ENCODE data around the gene CCDC148. TPM values are rescaled to one million over a fixed set of nuclear protein-coding genes. Genes with fewer than 3 reads are reported as not detected.

CCDC148 gene
- total RNA-seq, 1 donor from 2014 or later: 1.2 TPM

- H3K27me3 ChIP-seq: no peaks in the 10 kb centered on the region
- H3K9me3 ChIP-seq: no peaks in the 10 kb centered on the region
- H3K27ac ChIP-seq: no peak overlapping the region
- no peak for TF ChIP-seq CTCF (IDR thresholded peaks at IDR 0.05)
- DNase-seq: no peak
- no peak for ATAC-seq
- H3K4me3 ChIP-seq: no peak overlapping the region
- no peaks in the 10 kb centered on the region for H3K36me3 ChIP-seq
- intact Hi-C loops (cut with DNase I): no loop called here
- no peaks in the 10 kb centered on the region for H3K4me1 ChIP-seq
Observed at GRCh38 chr2:158128168-158128973, 328.2 kb downstream of the CCDC148 start.

- no peak overlapping the region for H3K4me3 ChIP-seq
- H3K27ac ChIP-seq: no peak overlapping the region
- no peak for TF ChIP-seq CTCF (IDR thresholded peaks at IDR 0.05)
- intact Hi-C loops (cut with DNase I): no loop called here
- H3K27me3 ChIP-seq: no peaks in the 10 kb centered on the region
- H3K4me1 ChIP-seq: no peaks in the 10 kb centered on the region
- no peak for ATAC-seq
- no peaks in the 10 kb centered on the region for H3K9me3 ChIP-seq
- DNase-seq: no peak
- H3K36me3 ChIP-seq: no peaks in the 10 kb centered on the region
Observed at GRCh38 chr2:158127380-158127804, 329.2 kb downstream of the CCDC148 start.

GRCh38 chr2:158125756-158126498, 330.6 kb downstream of the CCDC148 start:
- no peak overlapping the region for H3K4me3 ChIP-seq
- no peak for ATAC-seq
- H3K9me3 ChIP-seq: no peaks in the 10 kb centered on the region
- no peak overlapping the region for H3K27ac ChIP-seq
- intact Hi-C loops (cut with DNase I): no loop called here
- no peak for TF ChIP-seq CTCF (IDR thresholded peaks at IDR 0.05)
- no peaks in the 10 kb centered on the region for H3K4me1 ChIP-seq
- H3K27me3 ChIP-seq: no peaks in the 10 kb centered on the region
- no peak for DNase-seq
- H3K36me3 ChIP-seq: no peaks in the 10 kb centered on the region

- no peaks in the 10 kb centered on the region for H3K36me3 ChIP-seq
- H3K27ac ChIP-seq: no peak overlapping the region
- H3K4me1 ChIP-seq: no peaks in the 10 kb centered on the region
- H3K9me3 ChIP-seq: no peaks in the 10 kb centered on the region
- no peak for TF ChIP-seq CTCF (IDR thresholded peaks at IDR 0.05)
- no peak overlapping the region for H3K4me3 ChIP-seq
- DNase-seq (no peak), ATAC-seq (no peak)
- intact Hi-C loops (cut with DNase I): no loop called here
- no peaks in the 10 kb centered on the region for H3K27me3 ChIP-seq
Observed at GRCh38 chr2:158124896-158125295, 331.7 kb downstream of the CCDC148 start.

Other genes starting within 250 kb of the CCDC148 start
- 74.7 TPM for gene PKP4, start 199 bp upstream of the CCDC148 start, total RNA-seq